ENCODE measurements around the gene IFIH1. TPM values are rescaled to one million over a fixed set of nuclear protein-coding genes. Genes with fewer than 3 reads are reported as not detected.
A peak's percentile ranks its signal among the peaks of the same experiment; 100 is the strongest.

The IFIH1 gene
- total RNA-seq, 8 experiments from 2014 or later: 0.18 to 35.4 (median 5.5) TPM

DNA sequence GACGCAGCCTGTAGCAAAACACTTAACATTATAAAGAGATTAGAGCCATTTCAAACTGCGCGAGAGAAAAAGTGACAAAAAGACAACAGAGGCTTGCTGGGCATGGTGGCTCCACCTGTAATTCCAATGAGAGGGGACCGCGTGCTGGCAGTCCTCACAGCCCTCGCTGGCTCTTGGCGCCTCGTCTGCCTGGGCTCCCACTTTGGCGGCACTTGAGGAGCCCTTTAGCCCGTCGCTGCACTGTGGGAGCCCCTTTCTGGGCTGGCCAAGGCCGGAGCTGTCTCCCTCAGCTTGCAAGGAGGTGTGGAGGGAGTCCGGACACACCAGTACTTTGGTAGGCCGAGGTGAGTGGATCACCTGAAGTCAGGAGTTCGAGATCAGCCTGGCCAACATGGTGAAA lies 9.3 kb upstream of the IFIH1 start:
- H3K4me3 ChIP-seq: no peak overlapping the region
- no peak overlapping the region for H3K27ac ChIP-seq
- WGBS, 10 experiments: 75 to 100% (median 92%) methylated on average over 2 to 13 of the region's 15 CpGs; no CpG with 5 or more reads in 4 of the 10 experiments
- H3K4me1 ChIP-seq (replicated peaks in 1 of 2): no peaks in the 10 kb centered on the region
- ATAC-seq (replicated peaks in 6 of 8): no peak
- in situ Hi-C loops (cut with MboI; ENCODE audit: low pct_unique_long_range_greater_than_20kb in 2 of 9, low sequenced_read_pairs in 9 of 9, unreplicated experiment in 9 of 9): no loop called here

DNA sequence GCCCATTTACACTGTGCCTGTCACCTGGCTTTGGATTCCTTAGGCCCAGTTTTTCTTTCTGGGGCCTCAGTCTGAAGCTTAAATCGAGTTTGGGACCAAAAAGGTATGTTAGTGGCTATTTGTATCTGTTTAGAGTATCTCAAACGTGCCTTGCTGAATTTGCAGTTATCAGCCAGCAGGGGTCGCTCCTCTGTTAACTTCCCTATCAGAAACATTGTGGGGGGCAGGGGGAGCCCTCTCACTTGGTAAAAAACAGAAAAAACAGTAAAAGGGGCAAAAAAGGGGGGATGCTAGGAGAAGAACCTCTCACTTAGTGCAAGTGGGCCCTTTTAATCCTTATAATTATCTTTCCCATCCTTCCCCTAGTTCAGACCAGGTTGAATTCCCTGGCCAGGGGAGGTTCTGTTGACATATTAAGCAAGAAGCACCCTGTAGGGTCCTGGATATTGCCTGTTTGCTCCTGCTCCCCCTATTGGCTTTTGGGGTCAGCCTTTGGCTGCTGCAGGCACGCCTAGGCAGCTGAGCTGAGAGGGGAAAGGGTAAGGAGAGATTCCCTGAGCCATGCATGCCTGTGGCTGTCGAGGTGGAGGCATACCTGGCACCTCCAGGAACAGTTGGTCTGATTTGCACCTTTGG lies 8.8 kb upstream of the IFIH1 start:
- in situ Hi-C loops (cut with MboI; ENCODE audit: low pct_unique_long_range_greater_than_20kb in 2 of 9, low sequenced_read_pairs in 9 of 9, unreplicated experiment in 9 of 9): no loop called here
- ATAC-seq (replicated peaks in 6 of 8): no peak
- WGBS, 10 experiments: 10 to 70% (median 60%) methylated on average over 1 to 3 of the region's 5 CpGs; no CpG with 5 or more reads in 3 of the 10 experiments

DNA sequence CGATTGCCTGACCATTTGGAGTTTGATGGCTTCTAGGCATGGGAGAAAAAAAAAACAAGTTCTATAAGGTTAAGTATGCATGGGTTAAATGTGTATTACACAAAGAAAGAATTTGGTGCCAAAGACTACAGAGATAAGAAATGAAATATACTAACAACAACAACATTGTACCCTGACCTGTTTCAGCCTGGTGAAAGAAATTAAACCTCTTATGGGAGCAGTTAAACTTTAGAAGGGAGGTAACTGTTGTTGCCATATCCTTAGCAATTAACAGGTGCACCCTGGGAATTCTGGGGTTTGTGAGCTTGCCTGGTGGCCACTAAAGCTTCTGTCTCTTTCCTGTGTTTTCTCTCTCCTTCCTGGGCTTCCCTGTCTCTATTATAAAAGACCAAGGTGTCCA lies 6.5 kb upstream of the IFIH1 start:
- in situ Hi-C loops (cut with MboI; ENCODE audit: low pct_unique_long_range_greater_than_20kb in 2 of 9, low sequenced_read_pairs in 9 of 9, unreplicated experiment in 9 of 9): no loop called here
- 80 to 100% (median 100%) methylated on average over 1 of the region's 1 CpG; no CpG with 5 or more reads in 5 of the 10 experiments for WGBS, 10 experiments
- Histone ChIP-seq H3K4me1 (replicated peaks in 1 of 2) (no peaks in the 10 kb centered on the region), H3K4me3 (no peak overlapping the region), H3K27ac (no peak overlapping the region)
- ATAC-seq (replicated peaks in 6 of 8): no peak

More for the DNA sequence above, 8.8 kb upstream of the IFIH1 start:
- Histone ChIP-seq H3K27ac (no peak overlapping the region), H3K4me1 (replicated peaks in 1 of 2) (no peaks in the 10 kb centered on the region), H3K4me3 (no peak overlapping the region)

DNA sequence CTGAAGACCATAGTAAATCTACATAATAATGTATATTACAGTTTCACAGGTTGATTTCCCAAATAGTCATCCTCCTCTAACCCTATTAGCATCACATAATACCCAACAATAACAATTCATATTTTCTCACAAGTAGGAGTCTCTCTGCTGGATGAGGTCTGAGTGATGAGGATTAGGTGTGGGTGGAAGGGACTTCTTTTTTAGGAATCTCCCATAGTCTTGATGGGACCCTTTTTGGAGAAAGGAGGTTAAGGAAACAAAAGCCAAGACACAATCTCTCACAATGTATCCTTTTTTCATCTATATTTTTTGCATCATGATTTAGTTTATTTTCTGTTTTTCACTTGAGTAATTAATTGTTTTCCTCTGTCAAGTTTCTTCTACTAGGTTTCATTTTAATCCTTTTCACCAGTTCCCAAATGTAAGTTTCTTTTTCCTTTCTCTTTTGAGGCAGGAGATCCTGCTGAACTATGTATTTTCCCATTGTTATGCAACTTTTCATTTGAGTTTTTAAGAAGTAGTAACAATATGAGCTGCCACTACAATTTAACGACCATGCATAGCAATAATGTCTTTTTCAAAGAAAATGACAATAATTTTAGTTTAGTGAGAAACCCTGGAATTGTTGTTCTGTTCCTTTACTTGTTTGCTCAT lies 2.5 kb upstream of the IFIH1 start:
- in situ Hi-C loops (cut with MboI; ENCODE audit: low pct_unique_long_range_greater_than_20kb in 2 of 9, low sequenced_read_pairs in 9 of 9, unreplicated experiment in 9 of 9): no loop called here
- Histone ChIP-seq H3K4me3 (no peak overlapping the region), H3K4me1 (replicated peaks in 1 of 2) (no peaks in the 10 kb centered on the region)

DNA sequence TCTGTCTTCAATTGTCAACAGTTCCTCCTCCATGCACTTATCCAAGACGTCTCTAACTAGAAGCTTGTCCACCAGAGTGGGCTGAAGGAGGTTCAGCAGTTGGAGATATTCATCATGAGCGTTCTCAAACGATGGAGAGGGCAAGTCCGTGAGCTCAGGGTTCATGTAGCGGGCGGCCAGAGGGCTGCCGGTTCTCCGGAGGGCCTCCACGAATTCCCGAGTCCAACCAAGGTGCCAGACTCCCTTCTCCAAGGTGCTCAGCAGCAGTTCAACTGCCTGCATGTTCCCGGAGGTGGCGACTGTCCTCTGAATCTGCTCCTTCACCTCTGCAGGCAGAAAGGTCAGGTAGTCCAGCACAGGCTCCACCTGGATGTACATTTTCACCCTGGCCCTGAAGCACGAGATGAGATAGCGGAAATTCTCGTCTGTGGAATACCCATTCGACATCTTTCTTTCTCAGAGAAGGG lies 590 bp downstream of the IFIH1 start:
- in situ Hi-C loops (cut with MboI; ENCODE audit: low pct_unique_long_range_greater_than_20kb in 2 of 9, low sequenced_read_pairs in 9 of 9, unreplicated experiment in 9 of 9): no loop called here
- 0 to 100% (median 65%) methylated on average over 1 to 8 of the region's 16 CpGs; no CpG with 5 or more reads in 2 of the 10 experiments for WGBS, 10 experiments
- peak in 3 of 8 experiments; percentile 30 to 45 (median 36) for ATAC-seq (replicated peaks in 6 of 8)
- no peaks in the 10 kb centered on the region for H3K4me1 ChIP-seq (replicated peaks in 1 of 2)
- H3K4me3 ChIP-seq: peak overlapping the region in 3 of 5 donors; percentile 34 to 46 (median 34)
- no peak overlapping the region for H3K27ac ChIP-seq

More for the DNA sequence above, 2.5 kb upstream of the IFIH1 start:
- no peak for ATAC-seq (replicated peaks in 6 of 8)
- no peak overlapping the region for H3K27ac ChIP-seq
- WGBS, 10 experiments: 0 to 82% (median 43%) methylated on average over 1 of the region's 1 CpG; no CpG with 5 or more reads in 1 of the 10 experiments

DNA sequence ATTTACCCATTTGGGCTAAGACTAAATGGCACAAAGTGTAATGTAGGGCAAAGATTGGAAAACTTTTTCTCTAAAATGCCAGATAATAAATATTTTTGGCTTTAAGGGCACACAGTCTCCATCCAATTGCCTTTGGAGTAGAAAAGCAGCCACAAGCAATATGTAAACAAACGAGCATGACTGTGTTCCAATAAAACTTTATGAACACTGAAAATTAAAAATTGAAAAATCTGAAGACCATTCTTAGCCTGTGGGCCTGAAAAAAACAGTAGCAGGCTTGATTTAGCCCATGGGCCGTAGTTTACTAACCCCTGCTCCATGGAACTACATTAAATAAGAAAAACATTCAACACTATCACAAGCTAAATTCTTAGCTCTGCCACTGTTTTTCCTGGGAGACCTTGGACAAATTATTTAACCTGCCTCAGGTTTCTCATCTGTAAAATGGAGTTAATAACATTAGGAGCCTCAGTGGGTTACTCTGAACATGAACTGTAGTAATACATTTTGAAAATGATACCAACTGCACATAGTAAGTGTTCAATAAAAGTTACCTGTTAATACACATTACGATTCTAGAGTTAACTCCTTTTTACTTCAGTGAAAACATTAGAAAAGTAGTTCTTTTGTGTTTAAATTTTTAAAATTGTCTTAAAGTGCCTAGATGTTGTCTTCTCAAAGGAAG lies 1.3 kb downstream of the IFIH1 start:
- Histone ChIP-seq H3K4me3 (no peak overlapping the region), H3K27ac (no peak overlapping the region), H3K4me1 (replicated peaks in 1 of 2) (no peaks in the 10 kb centered on the region)
- ATAC-seq (replicated peaks in 6 of 8): no peak
- WGBS, 10 experiments: 60 to 100% (median 81%) methylated on average over 1 to 3 of the region's 3 CpGs
- in situ Hi-C loops (cut with MboI; ENCODE audit: low pct_unique_long_range_greater_than_20kb in 2 of 9, low sequenced_read_pairs in 9 of 9, unreplicated experiment in 9 of 9): no loop called here

DNA sequence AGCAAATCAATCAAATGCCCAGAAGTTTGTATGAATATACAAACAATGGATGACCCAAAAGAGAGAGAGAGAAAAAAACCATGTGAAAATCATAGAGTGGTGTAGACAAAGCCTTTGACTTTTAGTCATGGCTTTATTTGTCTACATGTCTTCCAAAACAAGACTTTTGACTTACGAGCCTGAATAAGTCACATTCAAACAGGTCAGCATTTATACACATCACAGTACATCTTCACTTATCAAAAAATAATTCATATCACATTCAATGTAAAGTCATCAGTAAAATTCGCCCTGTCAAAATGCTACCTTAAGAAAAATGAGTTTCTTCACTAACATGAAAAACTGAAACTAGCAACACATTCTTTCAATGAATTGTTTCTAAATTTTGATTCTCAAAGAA lies 1.9 kb downstream of the IFIH1 start:
- Histone ChIP-seq H3K4me3 (no peak overlapping the region), H3K4me1 (replicated peaks in 1 of 2) (no peaks in the 10 kb centered on the region), H3K27ac (no peak overlapping the region)
- 70 to 100% (median 96%) methylated on average over 1 to 2 of the region's 2 CpGs for WGBS, 10 experiments
- in situ Hi-C loops (cut with MboI; ENCODE audit: low pct_unique_long_range_greater_than_20kb in 2 of 9, low sequenced_read_pairs in 9 of 9, unreplicated experiment in 9 of 9): no loop called here
- no peak for ATAC-seq (replicated peaks in 6 of 8)

DNA sequence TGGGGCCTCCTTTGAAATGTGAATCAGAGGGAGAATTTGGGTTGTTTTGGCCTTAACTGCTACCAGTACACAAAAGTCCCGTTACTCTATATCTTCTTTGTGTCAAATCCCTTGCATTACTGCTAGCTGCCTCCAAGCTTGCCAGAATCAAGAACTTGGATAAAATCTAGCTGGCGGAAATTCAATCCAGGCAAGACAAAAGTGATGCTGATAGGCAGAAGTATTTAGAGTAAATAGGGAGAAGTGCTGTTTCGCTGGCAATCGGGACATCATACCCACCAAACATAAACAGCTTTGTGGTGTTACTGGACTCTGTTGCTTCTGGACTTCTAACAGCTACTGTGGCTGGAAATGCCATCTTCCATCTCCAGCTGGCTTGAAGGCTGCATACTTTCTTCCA lies 2.5 kb downstream of the IFIH1 start:
- no peak overlapping the region for H3K4me3 ChIP-seq
- no peaks in the 10 kb centered on the region for H3K4me1 ChIP-seq (replicated peaks in 1 of 2)
- 67 to 100% (median 97%) methylated on average over 1 to 4 of the region's 4 CpGs; no CpG with 5 or more reads in 2 of the 10 experiments for WGBS, 10 experiments
- no peak for ATAC-seq (replicated peaks in 6 of 8)
- H3K27ac ChIP-seq: no peak overlapping the region
- in situ Hi-C loops (cut with MboI; ENCODE audit: low pct_unique_long_range_greater_than_20kb in 2 of 9, low sequenced_read_pairs in 9 of 9, unreplicated experiment in 9 of 9): no loop called here

DNA sequence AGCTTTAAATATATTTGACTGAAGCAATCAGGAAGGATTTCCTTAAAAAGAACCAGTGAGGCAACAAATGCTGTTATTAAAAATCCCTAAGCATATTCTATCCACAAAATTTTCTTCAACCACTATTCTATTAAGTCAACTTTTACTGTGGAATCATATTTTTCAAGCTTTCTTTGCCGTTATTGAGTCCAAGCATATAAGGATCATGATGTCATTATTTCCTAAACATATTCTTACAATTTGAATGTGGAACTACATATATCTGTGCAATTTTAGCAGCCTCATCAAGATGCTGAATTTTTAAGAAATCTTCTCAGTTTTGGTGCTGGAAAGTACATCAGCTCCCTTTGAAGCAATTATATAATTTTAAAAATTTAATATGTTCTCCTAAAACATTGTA lies 5.6 kb downstream of the IFIH1 start:
- ATAC-seq (replicated peaks in 6 of 8): no peak
- in situ Hi-C loops (cut with MboI; ENCODE audit: low pct_unique_long_range_greater_than_20kb in 2 of 9, low sequenced_read_pairs in 9 of 9, unreplicated experiment in 9 of 9): no loop called here
- Histone ChIP-seq H3K4me3 (no peak overlapping the region), H3K27ac (no peak overlapping the region), H3K4me1 (replicated peaks in 1 of 2) (no peaks in the 10 kb centered on the region)
- 82 to 100% (median 93%) methylated on average over 1 of the region's 1 CpG; no CpG with 5 or more reads in 1 of the 10 experiments for WGBS, 10 experiments

DNA sequence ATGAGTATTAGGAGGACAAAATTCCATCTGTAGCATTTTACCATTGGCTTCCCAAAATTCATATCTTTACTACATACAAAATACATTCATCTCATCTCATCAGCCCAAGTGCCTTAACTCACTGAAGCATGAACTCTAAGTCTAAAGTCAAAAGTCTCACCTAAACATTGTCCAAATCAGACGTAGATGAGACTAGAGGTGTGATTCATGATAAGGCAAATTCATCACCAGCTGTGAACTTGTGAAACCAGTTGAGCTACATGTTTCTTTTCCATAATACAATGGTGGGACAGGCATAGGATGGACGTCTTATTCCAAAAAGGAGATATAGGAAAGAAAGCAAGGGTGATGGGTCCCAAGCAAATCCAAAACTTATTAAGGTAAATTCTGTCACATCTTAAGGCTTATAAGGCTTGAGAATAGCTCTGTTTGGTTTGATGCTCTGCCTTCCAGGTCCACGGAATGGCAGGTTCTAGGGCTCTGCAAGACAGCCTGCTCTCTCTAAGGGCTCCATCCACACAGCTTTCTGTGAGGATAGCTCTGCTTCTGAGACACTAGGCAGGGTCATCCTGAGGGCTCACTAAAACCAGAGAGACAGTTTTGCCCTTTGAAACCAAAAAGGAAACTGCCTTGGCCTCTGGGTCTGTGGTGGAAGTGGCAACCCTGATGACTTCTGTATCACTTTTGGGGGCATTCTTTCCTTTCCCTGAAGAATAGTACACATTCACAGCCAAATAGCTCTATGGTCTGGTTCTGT lies 9.6 kb downstream of the IFIH1 start:
- 57 to 100% (median 90%) methylated on average over 1 to 3 of the region's 3 CpGs; no CpG with 5 or more reads in 3 of the 10 experiments for WGBS, 10 experiments
- H3K4me3 ChIP-seq: no peak overlapping the region
- no peaks in the 10 kb centered on the region for H3K4me1 ChIP-seq (replicated peaks in 1 of 2)
- in situ Hi-C loops (cut with MboI; ENCODE audit: low pct_unique_long_range_greater_than_20kb in 2 of 9, low sequenced_read_pairs in 9 of 9, unreplicated experiment in 9 of 9): loop anchor here in 1 of 9 experiments (10.0 kb wide), 1 partner anchor 154 kb away; the partner anchor contains the start of gene GCG
- no peak overlapping the region for H3K27ac ChIP-seq
- ATAC-seq (replicated peaks in 6 of 8): no peak

DNA sequence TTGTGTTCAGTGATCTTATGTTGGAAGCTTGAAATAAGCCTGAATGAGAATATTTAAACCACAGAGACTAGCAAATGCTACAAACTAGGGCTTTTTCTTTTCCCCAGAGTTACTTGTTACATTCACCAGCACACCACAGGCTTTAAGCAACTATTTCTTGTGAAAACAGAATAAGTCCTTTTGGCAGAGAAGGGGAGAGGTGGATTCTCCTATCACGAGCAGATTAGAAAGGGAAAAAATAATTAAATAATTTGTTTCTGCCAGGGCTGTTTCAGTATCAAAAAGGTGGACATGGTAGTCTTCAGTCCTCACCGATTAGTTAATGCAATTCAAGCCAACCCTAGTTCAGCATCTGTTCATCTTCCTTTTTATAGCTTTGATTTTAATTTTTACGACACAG lies 12.6 kb downstream of the IFIH1 start:
- WGBS, 10 experiments: 72 to 100% (median 91%) methylated on average over 1 to 3 of the region's 3 CpGs
- H3K27ac ChIP-seq: no peak overlapping the region
- no peak for ATAC-seq (replicated peaks in 6 of 8)
- no peaks in the 10 kb centered on the region for H3K4me1 ChIP-seq (replicated peaks in 1 of 2)
- in situ Hi-C loops (cut with MboI; ENCODE audit: low pct_unique_long_range_greater_than_20kb in 2 of 9, low sequenced_read_pairs in 9 of 9, unreplicated experiment in 9 of 9): loop anchor here in 1 of 9 experiments (10.0 kb wide), 1 partner anchor 151 kb away; the partner anchor contains the start of gene GCG
- no peak overlapping the region for H3K4me3 ChIP-seq

DNA sequence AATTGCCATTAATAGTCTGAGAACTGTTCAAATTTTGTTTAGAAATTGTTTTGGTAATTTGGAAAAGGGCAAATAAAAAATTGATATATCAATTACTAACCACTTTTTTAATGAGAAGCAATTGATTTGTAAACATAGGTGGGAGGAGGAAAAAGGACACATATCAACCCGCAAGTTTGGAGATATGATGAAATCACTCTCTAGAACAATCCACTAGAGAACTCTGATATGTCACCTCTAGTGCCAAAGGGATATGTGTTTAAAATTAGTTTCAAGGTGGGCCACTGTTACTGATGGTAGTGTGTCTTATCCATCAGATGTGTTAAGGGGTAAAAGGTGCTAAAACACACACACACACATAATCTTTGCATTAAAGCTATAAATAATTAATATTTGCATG lies 16.6 kb downstream of the IFIH1 start:
- Histone ChIP-seq H3K4me1 (replicated peaks in 1 of 2) (no peaks in the 10 kb centered on the region), H3K27ac (no peak overlapping the region), H3K4me3 (no peak overlapping the region)
- ATAC-seq (replicated peaks in 6 of 8): no peak
- in situ Hi-C loops (cut with MboI; ENCODE audit: low pct_unique_long_range_greater_than_20kb in 2 of 9, low sequenced_read_pairs in 9 of 9, unreplicated experiment in 9 of 9): loop anchor here in 1 of 9 experiments (10.0 kb wide), 1 partner anchor 147 kb away; the partner anchor contains the start of gene GCG
- WGBS, 10 experiments: 20 to 100% (median 100%) methylated on average over 1 of the region's 1 CpG; no CpG with 5 or more reads in 3 of the 10 experiments
